HepG2 (cell line): ENCODE results near the gene OR2AG1. TPM values are rescaled to one million over a fixed set of nuclear protein-coding genes. Genes with fewer than 3 reads are reported as not detected.

Experiments
- ATAC-seq: fragments of 200-7000 bp; cut with Tn5 transposase; 3 replicates; pipeline ENCODE4 v1.9.1; 2020; ENCODE audit warnings: mild to moderate bottlenecking, moderate library complexity
- Bru-seq: library from RNA; stranded (reverse); fragments of 400-500 nt; gene quantifications from one replicate; lab custom pipeline; 2021; lab: Mats Ljungman, UMichigan
- BruChase-seq, 2 experiments: library from RNA; stranded (reverse); fragments of 400-500 nt; gene quantifications; one replicate each; lab custom pipeline; 2021; lab: Mats Ljungman, UMichigan
- BruUV-seq: library from RNA; stranded (reverse); fragments of 400-500 nt; replicated peaks from 2 replicates; lab custom pipeline; 2021; lab: Mats Ljungman, UMichigan
- CTCF ChIA-PET: fragments of 300-600 bp; formaldehyde crosslinking; extraction: SDS; loops from one replicate; lab custom pipeline; 2021; ENCODE audit warnings: low total read pairs, inconsistent platforms, low intra/inter-chr PET ratio; lab: Yijun Ruan, JAX
- POLR2A ChIA-PET: fragments of 350-600 bp; sonication (Branson Sonifier 250); formaldehyde crosslinking; loops from one replicate; lab custom pipeline; 2020; ENCODE audit warnings: antibody characterized with exemption, inconsistent platforms; lab: Yijun Ruan, JAX
- DNase-seq: peaks from one replicate; pipeline ENCODE4 v3.0.0-alpha.2; 2015; ENCODE audit warnings: low spot score
- FAIRE-seq: peaks from 3 replicates; lab custom pipeline; 2011; peaks lifted over from hg19 to GRCh38; lab: Jason Lieb, UNC
- H2AFZ ChIP-seq: one replicate; pipeline ENCODE4 v1.6.1; 2011; ENCODE audit warnings: low read length, inconsistent platforms
- H3K27ac ChIP-seq: fragments of 300-600 bp; 3 replicates; pipeline ENCODE4 v1.8.0; 2011; ENCODE audit warnings: mixed run types, mild to moderate bottlenecking, mixed read lengths, low read length, inconsistent platforms; ENCODE audit not compliant: insufficient read depth; ENCODE audit errors: extremely low read length
- H3K27me3 ChIP-seq, 2 experiments: fragments of 200-600 bp in 1 of 2; 2 replicates in 1 of 2; 3 replicates in 1 of 2; pipeline versions ENCODE4 v1.6.0 to v1.8.0; 2011; ENCODE audit warnings: low read length in 2 of 2, mild to moderate bottlenecking in 2 of 2, moderate library complexity in 2 of 2, inconsistent platforms in 1 of 2; ENCODE audit not compliant: insufficient read depth in 2 of 2, control insufficient read depth in 1 of 2
- H3K36me3 ChIP-seq, 2 experiments: fragments of 200-600 bp in 1 of 2; replicated peaks in 1 of 2; 2 replicates in 1 of 2; 3 replicates in 1 of 2; pipeline versions ENCODE4 v1.5.1 to v1.8.0; 2011; ENCODE audit warnings: low read length in 2 of 2, inconsistent platforms in 1 of 2; ENCODE audit not compliant: insufficient read depth in 2 of 2, control insufficient read depth in 1 of 2
- H3K4me1 ChIP-seq: 2 replicates; pipeline ENCODE4 v1.5.1; 2012; ENCODE audit warnings: low read length, inconsistent platforms; ENCODE audit not compliant: insufficient read depth
- H3K4me2 ChIP-seq: 2 replicates; pipeline ENCODE4 v1.6.0; 2011; ENCODE audit warnings: low read depth, low read length, inconsistent platforms
- H3K4me3 ChIP-seq, 3 experiments: fragments of 200-600 bp in 1 of 3; sonication (generic), shearing (Covaris generic) in 1 of 3; replicated peaks in 1 of 3; 2 replicates each; pipeline ENCODE4 v1.5.1; 2011 to 2016; ENCODE audit warnings: low read length in 3 of 3, inconsistent platforms in 2 of 3, low read depth in 2 of 3, mild to moderate bottlenecking in 2 of 3, control low read depth in 1 of 3, mixed read lengths in 1 of 3; ENCODE audit not compliant: insufficient read depth in 1 of 3
- H3K79me2 ChIP-seq: one replicate; pipeline ENCODE4 v1.6.1; 2011; ENCODE audit warnings: low read length, inconsistent platforms; ENCODE audit not compliant: insufficient read depth
- H3K9ac ChIP-seq: 2 replicates; pipeline ENCODE4 v1.6.0; 2011; ENCODE audit warnings: mild to moderate bottlenecking, low read depth, low read length, inconsistent platforms; ENCODE audit not compliant: insufficient read depth
- H3K9me3 ChIP-seq: 2 replicates; pipeline ENCODE4 v1.5.1; 2012; ENCODE audit warnings: mild to moderate bottlenecking, low read length
- H4K20me1 ChIP-seq: 2 replicates; pipeline ENCODE4 v1.6.0; 2011; ENCODE audit warnings: inconsistent platforms, mild to moderate bottlenecking, low read length, moderate library complexity; ENCODE audit not compliant: insufficient read depth
- NFIB ChIP-seq: sonication (generic); formaldehyde crosslinking; IDR thresholded peaks from 2 replicates; pipeline ENCODE4 v1.9.0; 2021; ENCODE audit warnings: missing genetic modification reagents, mild to moderate bottlenecking, borderline replicate concordance
- TCF12 ChIP-seq, 2 experiments: fragments of 450-650 bp in 1 of 2; sonication (generic) in 1 of 2; formaldehyde crosslinking in 1 of 2; IDR thresholded peaks; 2 replicates each; pipeline versions ENCODE4 v1.6.1 to v1.8.0; 2017 to 2022; ENCODE audit warnings: antibody characterized with exemption in 1 of 2, mild to moderate bottlenecking in 1 of 2, missing genetic modification reagents in 1 of 2, moderate library complexity in 1 of 2
- TEAD2 ChIP-seq: sonication (generic); formaldehyde crosslinking; IDR thresholded peaks from 2 replicates; pipeline ENCODE4 v1.9.0; 2021; ENCODE audit warnings: missing genetic modification reagents
- ZFP1 ChIP-seq: IDR thresholded peaks from 2 replicates; pipeline ENCODE4 v1.6.1; 2016
- ZNF256 ChIP-seq: sonication (generic); formaldehyde crosslinking; conservative IDR thresholded peaks from 2 replicates; pipeline ENCODE4 v1.4.0; 2020; ENCODE audit warnings: missing genetic modification reagents
- ZSCAN20 ChIP-seq: sonication (generic); formaldehyde crosslinking; IDR thresholded peaks from 2 replicates; pipeline ENCODE4 v1.4.0; 2020; ENCODE audit warnings: missing genetic modification reagents, mild to moderate bottlenecking, borderline replicate concordance
- WGBS: methylation state at CpG from one replicate; pipeline ENCODE4 v1.1.6; 2017; ENCODE audit warnings: low lambda C conversion rate; 5-methylcytosine and 5-hydroxymethylcytosine counted together
- in situ Hi-C: cut with HindIII; loops from 2 replicates; pipeline ENCODE4 v1.10.0; 2017; ENCODE audit warnings: low pct_unique_long_range_greater_than_20kb; ENCODE audit not compliant: extremely low pct_ligation_motif_present
- intact Hi-C: fragments of 100-400 bp; cut with micrococcal nuclease; formaldehyde crosslinking; loops from one replicate; pipeline ENCODE4 v1.10.0; 2022; ENCODE audit not compliant: unreplicated experiment
- long read RNA-seq, 2 experiments: library from RNA in 1 of 2; library from polyadenylated mRNA in 1 of 2; stranded (forward) in 1 of 2; unstranded in 1 of 2; transcript quantifications; one replicate each; pipeline ENCODE4 v2.0.0, GENCODE V29; 2019 to 2022
- polyA minus RNA-seq, 3 experiments: library from RNA; depleted of rRNA, polyadenylated mRNA; stranded (reverse); fragments of >200 nt; gene quantifications; 2 replicates each; pipeline ENCODE4 v1.2.3, GENCODE V29; 2011; ENCODE audit warnings: low replicate concordance in 1 of 3
- polyA plus RNA-seq, 8 experiments: library from polyadenylated mRNA; depleted of rRNA in 3 of 8; stranded (reverse) in 7 of 8; unstranded in 1 of 8; fragments of >200 nt; fragmentation: Illumina TruSeq in 4 of 8; extraction: Trizol in 4 of 8; gene quantifications; 2 replicates each; pipeline versions ENCODE4 v1.2.1 to v1.2.3, GENCODE V29; 2011 to 2016; ENCODE audit warnings: low read depth in 4 of 8, missing spikeins in 1 of 8, mixed read lengths in 1 of 8; ENCODE audit not compliant: insufficient read depth in 1 of 8
- total RNA-seq, 5 experiments: library from RNA; depleted of rRNA; stranded (reverse); fragments of >200 nt; fragmentation: Illumina TruSeq; extraction: Trizol; gene quantifications; 2 replicates each; pipeline ENCODE4 v1.2.3, GENCODE V29; 2016; ENCODE audit warnings: low read depth in 1 of 5
- TF ChIP-seq, protein P1 (sequence below): sonication (generic); formaldehyde crosslinking; IDR thresholded peaks from 2 replicates; pipeline ENCODE4; 2020; ENCODE audit warnings: missing genetic modification reagents, mild to moderate bottlenecking, borderline replicate concordance
- TF ChIP-seq, protein P2 (sequence below): IDR thresholded peaks from 2 replicates; pipeline ENCODE4 v1.6.1; 2016; ENCODE audit warnings: low read depth, control low read depth
- TF ChIP-seq, protein P3 (sequence below): sonication (generic); formaldehyde crosslinking; IDR thresholded peaks from 2 replicates; pipeline ENCODE4 v1.5.0; 2020; ENCODE audit warnings: mild to moderate bottlenecking, missing genetic modification reagents
- TF ChIP-seq, protein P4 (sequence below): sonication (generic); formaldehyde crosslinking; IDR thresholded peaks from 2 replicates; pipeline ENCODE4 v1.4.0; 2020; ENCODE audit warnings: mild to moderate bottlenecking, low read depth, missing genetic modification reagents

Gene OR2AG1, protein sequence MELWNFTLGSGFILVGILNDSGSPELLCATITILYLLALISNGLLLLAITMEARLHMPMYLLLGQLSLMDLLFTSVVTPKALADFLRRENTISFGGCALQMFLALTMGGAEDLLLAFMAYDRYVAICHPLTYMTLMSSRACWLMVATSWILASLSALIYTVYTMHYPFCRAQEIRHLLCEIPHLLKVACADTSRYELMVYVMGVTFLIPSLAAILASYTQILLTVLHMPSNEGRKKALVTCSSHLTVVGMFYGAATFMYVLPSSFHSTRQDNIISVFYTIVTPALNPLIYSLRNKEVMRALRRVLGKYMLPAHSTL
- total RNA-seq (2016; rRNA removed; fragmentation: Illumina TruSeq; extraction: Trizol) = not detected in 2 replicates
- total RNA-seq (2016; cell fraction: cytosol; rRNA removed; fragmentation: Illumina TruSeq; extraction: Trizol; ENCODE audit: low read depth) = not detected in 2 replicates
- not detected in 2 replicates for total RNA-seq (2016; cell fraction: insoluble cytoplasmic fraction; rRNA removed; fragmentation: Illumina TruSeq; extraction: Trizol)
- total RNA-seq (2016; cell fraction: membrane; rRNA removed; fragmentation: Illumina TruSeq; extraction: Trizol) = not detected in 2 replicates
- not detected in 2 replicates for total RNA-seq (2016; cell fraction: nucleus; rRNA removed; fragmentation: Illumina TruSeq; extraction: Trizol)
- polyA plus RNA-seq (2011; rRNA removed) = not detected in 2 replicates
- polyA plus RNA-seq (2011; cell fraction: cytosol; rRNA removed) = not detected in 2 replicates
- polyA plus RNA-seq (2011; cell fraction: nucleus; rRNA removed) = not detected in 2 replicates
- polyA plus RNA-seq (2012) = not detected in 2 replicates
- not detected in 2 replicates for polyA plus RNA-seq (2016; cell fraction: cytosol; fragmentation: Illumina TruSeq; extraction: Trizol; ENCODE audit: low read depth)
- polyA plus RNA-seq (2016; cell fraction: insoluble cytoplasmic fraction; fragmentation: Illumina TruSeq; extraction: Trizol; ENCODE audit: low read depth) = not detected in 2 replicates
- polyA plus RNA-seq (2016; cell fraction: membrane; fragmentation: Illumina TruSeq; extraction: Trizol; ENCODE audit: low read depth) = not detected in 2 replicates
- polyA plus RNA-seq (2016; cell fraction: nucleus; fragmentation: Illumina TruSeq; extraction: Trizol; ENCODE audit: insufficient read depth, low read depth) = not detected in 2 replicates
- not detected in 2 replicates for polyA minus RNA-seq (2011; rRNA and poly(A)+ RNA removed; ENCODE audit: low replicate concordance)
- not detected in 2 replicates for polyA minus RNA-seq (2011; cell fraction: cytosol; rRNA and poly(A)+ RNA removed)
- not detected in 2 replicates for polyA minus RNA-seq (2011; cell fraction: nucleus; rRNA and poly(A)+ RNA removed)
- not detected for Bru-seq, nascent RNA
- BruChase-seq, experiment 1, labeled RNA remaining after a 6-hour chase = percentile 10 among the genes with signal in this experiment
- BruChase-seq, experiment 2, labeled RNA remaining after a 2-hour chase = not detected
- long read RNA-seq, experiment 1 = 0 reads
- long read RNA-seq, experiment 2 = 0 reads

DNA sequence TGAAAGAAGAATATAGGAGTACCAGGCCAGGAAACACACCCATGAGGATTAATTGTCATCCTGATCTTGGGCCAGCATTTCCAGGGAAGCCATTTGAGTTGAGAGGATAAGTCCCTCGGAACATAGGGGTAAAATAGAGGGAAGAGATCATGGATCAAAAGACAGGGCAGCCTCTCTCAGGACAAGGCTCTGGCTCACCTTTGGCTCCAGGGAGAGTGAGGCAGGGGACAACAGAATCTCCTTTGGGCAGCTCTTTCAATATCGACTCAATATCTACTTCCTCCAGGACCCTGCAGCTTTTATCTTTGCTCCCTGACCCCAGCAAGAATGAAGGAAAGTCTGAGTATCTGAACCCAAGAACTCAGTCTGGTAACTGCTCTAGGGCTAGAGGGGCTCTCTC is at the start of gene OR2AG1:
OR2AG1 (plus strand) TSS at position 301 of the 400 bp plus-strand sequence. CDS start 2,018 bp downstream, outside the sequence.
- CTCF ChIA-PET = no interaction called here
- POLR2A ChIA-PET = no interaction called here
- no peaks in the 10 kb centered on the region for H4K20me1 ChIP-seq
- no peak within 1 kb of the TSS for H2AFZ ChIP-seq
- FAIRE-seq (no peak), DNase-seq (no peak), ATAC-seq (no peak)
- H3K27ac ChIP-seq = no peak within 1 kb of the TSS
- H3K9me3 ChIP-seq = no peaks in the 10 kb centered on the region
- no TSS peak for BruUV-seq
- in situ Hi-C loops (no loop called here), intact Hi-C loops (no loop called here)
- no peaks in the 10 kb centered on the region for H3K79me2 ChIP-seq
- H3K36me3 ChIP-seq = no peaks in the 10 kb centered on the region
- H3K4me3 ChIP-seq = no peak within 1 kb of the TSS
- no peak within 1 kb of the TSS for H3K9ac ChIP-seq
- H3K4me1 ChIP-seq = no peaks in the 10 kb centered on the region
- no peak within 1 kb of the TSS for H3K4me2 ChIP-seq
- H3K27me3 ChIP-seq = no peaks in the 10 kb centered on the region
- WGBS = 0% methylated on average over 2 of the region's 2 CpGs
- TF ChIP-seq NFIB (CRISPR knock-in tag) = no peak
- TF ChIP-seq ZFP1 = no peak
- TF ChIP-seq, protein P1, sequence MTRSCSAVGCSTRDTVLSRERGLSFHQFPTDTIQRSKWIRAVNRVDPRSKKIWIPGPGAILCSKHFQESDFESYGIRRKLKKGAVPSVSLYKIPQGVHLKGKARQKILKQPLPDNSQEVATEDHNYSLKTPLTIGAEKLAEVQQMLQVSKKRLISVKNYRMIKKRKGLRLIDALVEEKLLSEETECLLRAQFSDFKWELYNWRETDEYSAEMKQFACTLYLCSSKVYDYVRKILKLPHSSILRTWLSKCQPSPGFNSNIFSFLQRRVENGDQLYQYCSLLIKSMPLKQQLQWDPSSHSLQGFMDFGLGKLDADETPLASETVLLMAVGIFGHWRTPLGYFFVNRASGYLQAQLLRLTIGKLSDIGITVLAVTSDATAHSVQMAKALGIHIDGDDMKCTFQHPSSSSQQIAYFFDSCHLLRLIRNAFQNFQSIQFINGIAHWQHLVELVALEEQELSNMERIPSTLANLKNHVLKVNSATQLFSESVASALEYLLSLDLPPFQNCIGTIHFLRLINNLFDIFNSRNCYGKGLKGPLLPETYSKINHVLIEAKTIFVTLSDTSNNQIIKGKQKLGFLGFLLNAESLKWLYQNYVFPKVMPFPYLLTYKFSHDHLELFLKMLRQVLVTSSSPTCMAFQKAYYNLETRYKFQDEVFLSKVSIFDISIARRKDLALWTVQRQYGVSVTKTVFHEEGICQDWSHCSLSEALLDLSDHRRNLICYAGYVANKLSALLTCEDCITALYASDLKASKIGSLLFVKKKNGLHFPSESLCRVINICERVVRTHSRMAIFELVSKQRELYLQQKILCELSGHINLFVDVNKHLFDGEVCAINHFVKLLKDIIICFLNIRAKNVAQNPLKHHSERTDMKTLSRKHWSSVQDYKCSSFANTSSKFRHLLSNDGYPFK (CRISPR knock-in tag) = no peak
- TF ChIP-seq, protein P2, sequence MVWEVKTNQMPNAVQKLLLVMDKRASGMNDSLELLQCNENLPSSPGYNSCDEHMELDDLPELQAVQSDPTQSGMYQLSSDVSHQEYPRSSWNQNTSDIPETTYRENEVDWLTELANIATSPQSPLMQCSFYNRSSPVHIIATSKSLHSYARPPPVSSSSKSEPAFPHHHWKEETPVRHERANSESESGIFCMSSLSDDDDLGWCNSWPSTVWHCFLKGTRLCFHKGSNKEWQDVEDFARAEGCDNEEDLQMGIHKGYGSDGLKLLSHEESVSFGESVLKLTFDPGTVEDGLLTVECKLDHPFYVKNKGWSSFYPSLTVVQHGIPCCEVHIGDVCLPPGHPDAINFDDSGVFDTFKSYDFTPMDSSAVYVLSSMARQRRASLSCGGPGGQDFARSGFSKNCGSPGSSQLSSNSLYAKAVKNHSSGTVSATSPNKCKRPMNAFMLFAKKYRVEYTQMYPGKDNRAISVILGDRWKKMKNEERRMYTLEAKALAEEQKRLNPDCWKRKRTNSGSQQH (CRISPR knock-in tag) = no peak
- no peak for TF ChIP-seq TEAD2 (CRISPR knock-in tag)
- no peak for TF ChIP-seq TCF12 (IDR thresholded peaks at IDR 0.05)
- no peak for TF ChIP-seq TCF12 (CRISPR knock-in tag; IDR thresholded peaks at IDR 0.05)
- no peak for TF ChIP-seq ZSCAN20 (CRISPR knock-in tag)
- TF ChIP-seq, protein P3, sequence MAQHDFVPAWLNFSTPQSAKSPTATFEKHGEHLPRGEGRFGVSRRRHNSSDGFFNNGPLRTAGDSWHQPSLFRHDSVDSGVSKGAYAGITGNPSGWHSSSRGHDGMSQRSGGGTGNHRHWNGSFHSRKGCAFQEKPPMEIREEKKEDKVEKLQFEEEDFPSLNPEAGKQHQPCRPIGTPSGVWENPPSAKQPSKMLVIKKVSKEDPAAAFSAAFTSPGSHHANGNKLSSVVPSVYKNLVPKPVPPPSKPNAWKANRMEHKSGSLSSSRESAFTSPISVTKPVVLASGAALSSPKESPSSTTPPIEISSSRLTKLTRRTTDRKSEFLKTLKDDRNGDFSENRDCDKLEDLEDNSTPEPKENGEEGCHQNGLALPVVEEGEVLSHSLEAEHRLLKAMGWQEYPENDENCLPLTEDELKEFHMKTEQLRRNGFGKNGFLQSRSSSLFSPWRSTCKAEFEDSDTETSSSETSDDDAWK (CRISPR knock-in tag) = no peak
- TF ChIP-seq, protein P4, sequence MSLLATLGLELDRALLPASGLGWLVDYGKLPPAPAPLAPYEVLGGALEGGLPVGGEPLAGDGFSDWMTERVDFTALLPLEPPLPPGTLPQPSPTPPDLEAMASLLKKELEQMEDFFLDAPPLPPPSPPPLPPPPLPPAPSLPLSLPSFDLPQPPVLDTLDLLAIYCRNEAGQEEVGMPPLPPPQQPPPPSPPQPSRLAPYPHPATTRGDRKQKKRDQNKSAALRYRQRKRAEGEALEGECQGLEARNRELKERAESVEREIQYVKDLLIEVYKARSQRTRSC (CRISPR knock-in tag) = no peak
- no peak for TF ChIP-seq ZNF256 (CRISPR knock-in tag)
